KMS-11 (cell line): ENCODE measurements around the gene MEGF11.

Experiments
- H2AFZ ChIP-seq: fragments of 200-600 bp; sonication (generic); 2 replicates; pipeline ENCODE4 v1.6.1; 2016; ENCODE audit warnings: antibody characterized with exemption, mixed run types, low read depth
- H3K27ac ChIP-seq: fragments of 200-600 bp; sonication (generic); 2 replicates; pipeline ENCODE4 v1.6.1; 2016; ENCODE audit warnings: mild to moderate bottlenecking, mixed run types
- H3K27me3 ChIP-seq: fragments of 200-600 bp; sonication (generic); 2 replicates; pipeline ENCODE4 v1.6.1; 2017; ENCODE audit warnings: mild to moderate bottlenecking, low read depth, mixed run types, moderate library complexity; ENCODE audit not compliant: insufficient read depth
- H3K36me3 ChIP-seq: fragments of 200-600 bp; sonication (generic); 2 replicates; pipeline ENCODE4 v1.6.1; 2017; ENCODE audit warnings: mild to moderate bottlenecking, mixed run types; ENCODE audit not compliant: insufficient read depth
- H3K4me1 ChIP-seq: fragments of 200-600 bp; sonication (generic); 2 replicates; pipeline ENCODE4 v1.6.1; 2016; ENCODE audit warnings: mild to moderate bottlenecking, low read depth, mixed run types; ENCODE audit not compliant: poor library complexity, severe bottlenecking
- H3K4me2 ChIP-seq: fragments of 200-600 bp; sonication (generic); 2 replicates; pipeline ENCODE4 v1.7.0; 2016; ENCODE audit warnings: mild to moderate bottlenecking, mixed run types
- H3K4me3 ChIP-seq: fragments of 200-600 bp; sonication (generic); IDR thresholded peaks from 2 replicates; pipeline ENCODE4 v1.6.1; 2017; ENCODE audit warnings: low read depth, low read length, mixed read lengths; ENCODE audit not compliant: insufficient read depth
- H3K79me2 ChIP-seq: fragments of 200-600 bp; sonication (generic); 2 replicates; pipeline ENCODE4 v1.6.1; 2016; ENCODE audit warnings: low read depth, mixed run types; ENCODE audit not compliant: insufficient read depth
- H3K9ac ChIP-seq: fragments of 200-600 bp; sonication (generic); 2 replicates; pipeline ENCODE4 v1.6.1; 2016; ENCODE audit warnings: mild to moderate bottlenecking, mixed run types
- H4K20me1 ChIP-seq: fragments of 200-600 bp; sonication (generic); 2 replicates; pipeline ENCODE4 v1.6.1; 2016; ENCODE audit warnings: mild to moderate bottlenecking, mixed run types; ENCODE audit not compliant: insufficient read depth
- TF ChIP-seq, protein P1 (sequence below): fragments of 200-600 bp; sonication (generic); conservative IDR thresholded peaks from 2 replicates; pipeline ENCODE4 v1.6.1; 2017; ENCODE audit warnings: low read depth, mild to moderate bottlenecking, antibody characterized with exemption, low read length, moderate library complexity, mixed read lengths

Gene MEGF11

DNA sequence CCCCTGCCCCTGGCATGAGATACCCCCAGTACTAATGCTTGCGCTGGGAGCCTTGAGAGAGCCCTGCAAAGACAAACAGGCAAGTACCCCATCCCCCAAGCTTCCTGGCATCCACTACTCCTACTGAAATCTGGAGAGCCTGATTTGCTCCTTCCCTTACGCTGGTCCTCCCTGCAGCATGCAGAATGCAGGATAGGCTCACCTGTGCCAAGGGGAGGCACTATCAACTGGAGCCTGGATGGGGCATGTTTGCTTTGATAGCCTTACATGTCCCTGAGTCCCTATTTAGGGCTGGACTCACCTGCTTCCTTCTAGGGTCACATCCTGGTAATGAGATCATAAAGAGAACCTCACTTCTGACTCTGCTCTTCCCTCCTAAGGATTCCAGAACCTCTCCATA, 341.3 kb downstream of the MEGF11 start:
- peaks cover 18% of the 10 kb centered on the region for H3K4me1 ChIP-seq
- H3K9ac ChIP-seq: no peak overlapping the region
- H3K36me3 ChIP-seq: no peaks in the 10 kb centered on the region
- H4K20me1 ChIP-seq: no peaks in the 10 kb centered on the region
- no peak overlapping the region for H3K4me2 ChIP-seq
- H2AFZ ChIP-seq: no peak overlapping the region
- no peaks in the 10 kb centered on the region for H3K27me3 ChIP-seq
- TF ChIP-seq, protein P1, sequence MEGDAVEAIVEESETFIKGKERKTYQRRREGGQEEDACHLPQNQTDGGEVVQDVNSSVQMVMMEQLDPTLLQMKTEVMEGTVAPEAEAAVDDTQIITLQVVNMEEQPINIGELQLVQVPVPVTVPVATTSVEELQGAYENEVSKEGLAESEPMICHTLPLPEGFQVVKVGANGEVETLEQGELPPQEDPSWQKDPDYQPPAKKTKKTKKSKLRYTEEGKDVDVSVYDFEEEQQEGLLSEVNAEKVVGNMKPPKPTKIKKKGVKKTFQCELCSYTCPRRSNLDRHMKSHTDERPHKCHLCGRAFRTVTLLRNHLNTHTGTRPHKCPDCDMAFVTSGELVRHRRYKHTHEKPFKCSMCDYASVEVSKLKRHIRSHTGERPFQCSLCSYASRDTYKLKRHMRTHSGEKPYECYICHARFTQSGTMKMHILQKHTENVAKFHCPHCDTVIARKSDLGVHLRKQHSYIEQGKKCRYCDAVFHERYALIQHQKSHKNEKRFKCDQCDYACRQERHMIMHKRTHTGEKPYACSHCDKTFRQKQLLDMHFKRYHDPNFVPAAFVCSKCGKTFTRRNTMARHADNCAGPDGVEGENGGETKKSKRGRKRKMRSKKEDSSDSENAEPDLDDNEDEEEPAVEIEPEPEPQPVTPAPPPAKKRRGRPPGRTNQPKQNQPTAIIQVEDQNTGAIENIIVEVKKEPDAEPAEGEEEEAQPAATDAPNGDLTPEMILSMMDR: no peak
- no peak overlapping the region for H3K27ac ChIP-seq
- no peak overlapping the region for H3K4me3 ChIP-seq
- no peaks in the 10 kb centered on the region for H3K79me2 ChIP-seq

DNA sequence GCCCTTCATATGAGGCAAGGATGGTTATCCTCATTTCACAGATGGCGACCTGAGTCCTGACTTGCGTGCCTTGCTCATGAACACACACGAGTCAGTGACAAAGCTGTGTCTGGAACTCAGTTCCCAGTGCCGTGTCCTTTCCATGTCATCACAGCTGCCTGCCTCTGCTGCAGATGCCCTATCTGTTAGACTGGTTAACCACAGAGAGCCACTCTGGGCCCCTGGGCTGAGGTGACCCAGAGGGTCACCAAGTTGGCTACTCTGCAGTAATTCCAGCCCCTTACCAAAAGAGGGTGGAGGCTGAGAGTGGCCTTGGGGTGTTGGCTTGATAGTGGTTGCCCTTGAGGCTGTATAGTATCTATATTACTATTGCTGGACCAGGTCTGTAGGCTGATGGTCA, 343.2 kb downstream of the MEGF11 start:
- H3K9ac ChIP-seq: no peak overlapping the region
- H3K79me2 ChIP-seq: no peaks in the 10 kb centered on the region
- no peak overlapping the region for H3K27ac ChIP-seq
- no peaks in the 10 kb centered on the region for H3K36me3 ChIP-seq
- H3K4me2 ChIP-seq: no peak overlapping the region
- H2AFZ ChIP-seq: no peak overlapping the region
- H3K4me1 ChIP-seq: no peaks in the 10 kb centered on the region
- no peaks in the 10 kb centered on the region for H4K20me1 ChIP-seq
- TF ChIP-seq, protein P1: no peak
- H3K27me3 ChIP-seq: no peaks in the 10 kb centered on the region
- H3K4me3 ChIP-seq: no peak overlapping the region

DNA sequence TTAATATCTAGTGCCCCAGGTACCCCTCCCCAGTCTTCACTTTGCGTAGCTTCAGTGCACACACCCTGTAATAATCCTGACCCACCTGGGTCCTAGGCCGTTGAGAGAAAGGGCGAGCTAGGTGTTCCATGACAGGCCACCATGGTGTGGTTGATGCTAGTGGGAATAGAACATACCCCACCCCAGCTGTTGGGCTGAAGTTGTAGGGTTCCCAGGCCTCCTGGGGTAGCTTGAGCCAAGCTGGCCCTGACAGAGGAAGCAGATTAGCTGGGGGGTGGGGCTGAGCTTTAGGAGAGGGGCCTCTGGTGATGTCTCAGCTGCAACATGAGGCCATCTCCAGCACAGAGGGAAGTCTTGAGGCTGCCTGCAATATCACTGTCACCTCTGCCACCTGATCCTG, 343.7 kb downstream of the MEGF11 start:
- H4K20me1 ChIP-seq: no peaks in the 10 kb centered on the region
- H3K4me1 ChIP-seq: no peaks in the 10 kb centered on the region
- H3K27ac ChIP-seq: no peak overlapping the region
- H3K36me3 ChIP-seq: no peaks in the 10 kb centered on the region
- TF ChIP-seq, protein P1: no peak
- no peaks in the 10 kb centered on the region for H3K27me3 ChIP-seq
- H3K9ac ChIP-seq: no peak overlapping the region
- H3K4me2 ChIP-seq: no peak overlapping the region
- no peak overlapping the region for H2AFZ ChIP-seq
- H3K4me3 ChIP-seq: no peak overlapping the region
- no peaks in the 10 kb centered on the region for H3K79me2 ChIP-seq

DNA sequence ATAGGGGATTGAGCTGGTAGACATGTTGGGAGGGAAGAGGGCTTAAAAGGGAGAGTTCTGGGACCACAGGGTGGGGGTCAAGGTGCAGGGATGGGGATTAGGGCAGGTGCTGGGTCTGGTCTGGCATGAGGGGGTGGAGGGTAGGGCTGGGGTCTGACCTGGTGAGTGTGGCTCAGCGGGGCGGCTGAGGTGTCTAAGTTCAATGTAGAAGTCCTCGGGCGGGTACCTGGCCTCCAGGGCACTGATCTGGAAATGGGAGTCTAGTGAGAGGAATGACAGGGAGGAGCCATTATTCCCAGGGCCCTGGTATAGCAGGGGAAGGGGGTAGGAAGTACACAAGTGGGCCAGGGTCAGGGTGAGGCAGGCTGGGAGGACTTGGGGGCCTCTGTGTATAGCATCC, 344.7 kb downstream of the MEGF11 start:
- Histone ChIP-seq H3K27ac (no peak overlapping the region), H3K4me1 (peaks cover under 1% of the 10 kb centered on the region), H3K36me3 (no peaks in the 10 kb centered on the region), H4K20me1 (no peaks in the 10 kb centered on the region), H2AFZ (no peak overlapping the region), H3K9ac (no peak overlapping the region), H3K4me2 (no peak overlapping the region), H3K79me2 (no peaks in the 10 kb centered on the region), H3K27me3 (no peaks in the 10 kb centered on the region), H3K4me3 (no peak overlapping the region)
- TF ChIP-seq, protein P1: no peak
